ENCODE results near the gene ICAM4.

The ICAM4 gene

GRCh38 chr19:10295305-10295846, 8.6 kb downstream of the ICAM4 start:
- TF ChIP-seq CTCF (IDR thresholded peaks at IDR 0.05) = peak; percentile 19; the same call in 1 of the 2 replicates

- TF ChIP-seq CTCF (IDR thresholded peaks at IDR 0.05) = no peak
Measured at GRCh38 chr19:10295847-10296591, 9.3 kb downstream of the ICAM4 start.

GRCh38 chr19:10299545-10300458, 13.0 kb downstream of the ICAM4 start:
- TF ChIP-seq CTCF (IDR thresholded peaks at IDR 0.05) = no peak

- no peak for TF ChIP-seq CTCF (IDR thresholded peaks at IDR 0.05)
Measured at GRCh38 chr19:10305139-10305806, 18.5 kb downstream of the ICAM4 start.

- TF ChIP-seq CTCF (IDR thresholded peaks at IDR 0.05) = no peak
Measured at GRCh38 chr19:10306327-10306726, 19.6 kb downstream of the ICAM4 start.

GRCh38 chr19:10309423-10309822, 22.7 kb downstream of the ICAM4 start, which contains the start of gene ZGLP1:
Gene ZGLP1 (minus strand): TSS chr19:10309815.
- no peak for TF ChIP-seq CTCF (IDR thresholded peaks at IDR 0.05)
